Stimulated activated naive CD8-positive, alpha-beta T cell treated with anti-CD3 and anti-CD28 coated beads, Interleukin-15, Interleukin-2, amounts not matched to agents 100 U/mL and 50 U/mL, for 24 hours (primary cell): ENCODE data around the gene LRIF1.
A peak's percentile ranks its signal among the peaks of the same experiment; 100 is the strongest.
"Not testable (repeated sequence)": the region's sequence is repeated elsewhere in the genome, so short reads cannot be mapped to it uniquely, and the experiment has no call there.

Source experiments
- ATAC-seq: fragments of 150-1000 bp; cut with Tn5 transposase; one replicate; pipeline ENCODE4 v1.10.0; 2021
- DNase-seq: peaks from one replicate; pipeline ENCODE4 v3.0.0; 2021

Gene LRIF1

DNA sequence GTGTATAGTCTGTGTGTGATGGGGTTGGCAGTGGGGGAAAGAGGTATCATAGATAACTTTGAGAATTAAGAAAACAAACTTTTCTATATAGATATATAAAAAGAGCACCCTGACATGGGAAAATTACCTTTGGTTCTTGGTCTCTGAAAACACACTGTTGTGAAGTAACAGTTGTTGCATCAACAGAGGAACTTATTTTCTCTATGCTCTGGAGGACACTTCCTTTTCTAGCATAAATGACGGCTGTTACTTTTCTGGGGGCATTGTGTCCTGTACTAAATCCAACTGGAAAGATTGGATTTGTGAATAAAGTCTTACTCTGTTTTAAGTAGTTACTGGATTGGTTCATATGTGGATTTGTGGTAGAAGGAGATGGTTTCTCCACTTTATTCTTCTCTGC, 12.6 kb downstream of the LRIF1 start:
- ATAC-seq (no peak), DNase-seq (no peak)

DNA sequence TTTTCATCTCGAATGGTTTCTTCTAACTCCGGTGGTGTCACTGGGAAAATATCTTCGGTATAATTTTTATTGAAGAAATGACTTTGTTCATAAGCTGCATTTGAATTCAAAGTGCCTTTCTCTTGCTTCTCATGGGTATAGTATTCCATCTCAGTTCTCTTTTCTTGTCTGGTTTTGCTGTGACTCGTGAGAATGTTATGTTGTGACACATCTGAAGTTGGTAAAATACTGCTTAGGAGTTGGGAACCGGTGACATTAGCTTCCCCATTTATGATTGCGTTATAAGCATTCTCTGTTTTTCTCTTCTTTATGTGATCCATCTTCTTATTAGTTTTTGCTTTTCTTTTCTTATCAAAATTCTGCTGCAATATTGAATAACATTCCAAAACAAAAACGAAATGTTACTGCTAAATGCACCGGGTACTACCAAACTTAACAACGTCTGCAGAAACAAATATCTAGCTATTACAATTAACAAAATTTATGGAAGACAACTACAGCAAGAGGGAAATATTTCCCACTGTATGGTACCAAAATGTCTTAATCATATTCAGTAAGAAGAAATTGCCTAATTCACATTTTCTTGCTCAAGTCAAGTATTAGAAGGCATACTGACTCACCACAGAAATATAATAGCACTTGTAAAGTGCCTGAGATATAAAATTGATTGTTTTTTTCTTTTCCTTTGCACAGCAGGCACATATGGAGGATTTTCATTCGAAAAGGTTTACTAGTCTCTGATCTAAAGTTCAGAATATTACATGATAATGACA, 15.5 kb downstream of the LRIF1 start:
- ATAC-seq: no peak
- no peak for DNase-seq

DNA sequence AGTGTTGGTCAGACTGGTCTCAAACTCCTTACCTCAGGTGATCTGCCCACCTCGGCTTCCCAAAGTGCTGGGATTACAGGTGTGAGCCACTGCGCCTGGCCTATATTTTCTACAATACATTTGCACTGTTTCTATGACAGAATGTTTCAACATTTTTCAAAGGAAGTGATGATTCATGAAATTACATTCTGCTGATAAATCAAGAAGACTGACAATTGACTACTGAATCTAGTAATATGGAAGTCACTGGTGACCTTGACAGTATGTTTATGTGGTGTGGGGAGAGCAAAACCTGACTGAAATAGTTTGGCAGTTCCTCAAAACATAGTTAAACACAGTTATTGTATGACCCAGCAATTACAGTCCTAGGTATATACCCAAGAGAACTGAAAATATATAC, 18.1 kb downstream of the LRIF1 start:
- no peak for ATAC-seq
- no peak for DNase-seq

DNA sequence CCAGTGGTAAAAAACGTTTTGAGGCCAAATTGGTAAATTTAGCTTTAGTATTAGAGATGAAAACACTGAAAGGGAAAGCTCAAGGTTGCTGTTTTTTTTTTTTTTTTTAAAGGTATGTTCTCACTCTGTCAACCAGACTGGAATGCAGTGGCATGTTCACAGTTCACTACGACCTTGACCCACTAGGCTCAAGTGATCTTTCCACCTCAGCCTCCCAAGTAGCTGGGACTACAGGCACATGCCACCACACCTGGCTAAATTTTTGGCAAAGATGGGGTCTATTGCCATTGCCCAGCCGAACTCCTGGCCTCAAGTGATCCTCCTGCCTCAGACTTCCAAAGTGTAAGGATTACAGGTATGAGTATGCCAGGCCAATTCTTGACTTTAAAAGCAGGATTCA, 18.9 kb downstream of the LRIF1 start:
- no peak for DNase-seq
- ATAC-seq: no peak

DNA sequence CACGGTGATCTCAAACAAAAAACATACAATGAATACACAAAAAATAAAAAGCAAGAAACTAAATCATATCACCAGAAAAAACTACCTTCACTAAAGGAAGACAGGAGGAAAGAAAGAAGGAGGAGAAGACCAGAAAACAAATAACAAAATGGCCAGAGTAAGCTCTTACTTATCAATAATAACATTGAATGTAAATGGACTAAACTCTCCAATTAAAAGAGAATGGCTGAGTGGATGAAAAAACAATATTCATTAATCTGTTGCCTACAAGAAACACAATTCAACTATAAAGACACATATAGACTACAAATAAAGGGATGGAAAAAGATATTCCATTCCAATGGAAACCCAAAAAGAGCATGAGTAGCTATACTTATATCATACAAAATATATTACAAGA, 27.2 kb downstream of the LRIF1 start:
- no peak for ATAC-seq
- DNase-seq: no peak

DNA sequence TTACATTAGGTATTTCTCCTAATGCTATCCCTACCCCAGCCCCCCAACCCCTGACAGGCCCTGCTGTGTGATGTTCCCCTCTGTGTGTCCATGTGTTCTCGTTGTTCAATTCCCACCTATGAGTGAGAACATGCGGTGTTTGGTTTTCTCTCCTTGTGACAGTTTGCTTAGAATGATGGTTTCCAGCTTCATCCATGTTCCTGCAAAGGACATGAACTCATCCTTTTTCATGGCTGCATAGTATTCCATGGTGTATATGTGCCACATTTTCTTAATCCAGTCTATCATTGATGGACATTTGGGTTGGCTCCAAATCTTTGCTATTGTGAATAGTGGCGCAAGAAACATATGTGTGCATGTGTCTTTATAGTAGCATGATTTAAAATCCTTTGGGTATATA, 32.6 kb downstream of the LRIF1 start:
- DNase-seq, ATAC-seq: not testable (repeated sequence)

DNA sequence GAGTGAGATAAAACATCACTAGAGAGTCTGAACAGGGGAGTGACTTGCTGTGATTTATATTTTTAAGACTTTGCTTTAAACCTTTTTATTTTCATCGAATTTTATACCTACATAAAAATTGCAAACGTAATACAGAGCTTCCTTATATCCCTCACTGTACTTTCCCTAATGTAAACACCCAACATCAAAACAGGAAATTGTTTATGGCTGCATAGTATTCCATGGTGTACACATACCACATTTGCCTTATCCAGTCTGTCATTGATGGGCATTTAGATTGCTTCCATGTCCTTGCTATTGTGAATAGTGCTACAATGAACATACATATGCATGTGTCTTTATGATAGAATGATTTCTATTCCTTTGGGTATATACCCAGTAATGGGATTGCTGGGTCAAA, 34.8 kb downstream of the LRIF1 start:
- no peak for ATAC-seq

DNA sequence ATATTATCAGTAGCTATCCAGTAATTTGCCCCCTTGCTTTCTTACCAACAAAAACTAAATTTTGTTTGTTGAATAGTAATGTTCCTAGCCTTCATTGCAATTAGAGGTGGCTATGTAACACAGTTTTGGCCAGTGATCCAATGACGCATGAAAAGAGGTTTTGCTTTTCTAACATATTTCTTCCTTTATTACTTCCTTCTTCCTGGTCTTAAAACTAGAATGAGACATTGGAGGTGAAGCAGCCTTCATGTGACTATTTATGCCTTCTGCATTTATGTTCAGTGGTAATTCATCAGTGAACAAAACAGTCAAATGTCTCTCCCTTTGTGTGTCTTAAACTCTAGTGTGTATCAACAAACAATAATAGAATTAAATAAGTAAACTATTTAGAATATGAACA, 35.5 kb downstream of the LRIF1 start:
- DNase-seq: no peak
- no peak for ATAC-seq

More for the DNA sequence above, 34.8 kb downstream of the LRIF1 start:
- no peak for DNase-seq

DNA sequence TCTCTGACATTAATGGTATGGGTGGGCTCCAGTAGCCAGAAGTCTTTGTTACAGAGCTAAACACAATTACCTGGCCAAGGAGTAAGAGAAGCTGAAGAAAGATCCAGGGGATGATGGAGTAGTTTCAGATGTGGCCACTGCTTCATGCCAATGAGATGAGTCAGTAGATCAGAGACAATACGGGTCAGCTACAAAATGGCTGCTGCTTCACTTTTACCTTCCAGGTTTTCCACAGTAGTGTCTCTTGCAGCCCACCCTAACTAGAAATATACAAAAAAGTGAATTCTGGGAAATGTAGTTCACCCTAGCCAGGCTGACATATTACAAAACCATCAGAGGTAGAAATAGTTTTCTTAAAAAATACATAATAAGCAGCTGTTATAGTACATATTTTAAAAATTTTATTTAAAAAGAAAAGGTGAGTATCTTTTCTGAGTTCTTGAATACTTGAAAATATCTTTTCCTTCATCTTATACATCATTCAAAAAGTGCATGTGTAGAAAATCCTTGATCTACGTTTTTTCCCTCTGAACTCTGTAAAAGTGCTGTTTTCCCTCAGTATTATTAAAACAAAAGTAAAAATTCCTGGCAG, 36.1 kb downstream of the LRIF1 start:
- no peak for ATAC-seq
- DNase-seq: no peak

DNA sequence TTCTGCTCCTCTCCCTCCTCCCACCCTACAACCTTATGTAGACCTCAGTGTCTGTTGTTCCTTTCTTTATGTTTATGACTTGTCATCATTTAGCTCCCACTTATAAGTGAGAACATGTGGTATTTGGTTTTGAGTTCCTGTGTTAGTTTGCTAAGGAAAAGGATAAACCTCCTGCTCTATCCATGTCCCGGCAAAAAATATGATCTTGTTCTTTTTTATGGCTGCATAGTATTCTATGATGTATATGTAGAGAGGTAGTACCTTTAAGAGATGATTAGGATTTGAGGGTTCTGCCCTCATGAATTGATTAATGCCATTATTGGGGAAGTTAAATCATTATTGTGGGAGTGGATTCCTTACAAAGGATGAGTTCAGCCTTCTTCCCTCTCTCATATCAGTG, 41.8 kb downstream of the LRIF1 start:
- ATAC-seq (no peak), DNase-seq (no peak)

DNA sequence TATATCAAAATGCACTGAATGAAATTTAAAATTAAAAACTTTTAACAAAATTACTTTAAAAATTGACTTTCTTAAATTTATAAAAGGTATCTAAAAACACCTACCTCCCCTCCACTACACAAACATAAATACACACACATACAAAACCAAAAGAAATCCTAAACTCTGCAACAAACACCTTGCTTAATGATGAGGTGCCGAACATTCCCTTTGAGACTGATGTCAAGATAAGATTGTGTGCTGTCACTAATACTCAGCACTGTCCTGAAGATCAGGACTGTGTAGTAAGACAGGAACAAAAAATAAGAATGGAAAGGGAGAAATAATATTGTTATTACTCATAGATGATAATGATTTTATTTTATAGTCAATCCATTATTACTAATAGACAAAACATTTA, 45.7 kb downstream of the LRIF1 start:
- no peak for DNase-seq
- ATAC-seq: no peak

DNA sequence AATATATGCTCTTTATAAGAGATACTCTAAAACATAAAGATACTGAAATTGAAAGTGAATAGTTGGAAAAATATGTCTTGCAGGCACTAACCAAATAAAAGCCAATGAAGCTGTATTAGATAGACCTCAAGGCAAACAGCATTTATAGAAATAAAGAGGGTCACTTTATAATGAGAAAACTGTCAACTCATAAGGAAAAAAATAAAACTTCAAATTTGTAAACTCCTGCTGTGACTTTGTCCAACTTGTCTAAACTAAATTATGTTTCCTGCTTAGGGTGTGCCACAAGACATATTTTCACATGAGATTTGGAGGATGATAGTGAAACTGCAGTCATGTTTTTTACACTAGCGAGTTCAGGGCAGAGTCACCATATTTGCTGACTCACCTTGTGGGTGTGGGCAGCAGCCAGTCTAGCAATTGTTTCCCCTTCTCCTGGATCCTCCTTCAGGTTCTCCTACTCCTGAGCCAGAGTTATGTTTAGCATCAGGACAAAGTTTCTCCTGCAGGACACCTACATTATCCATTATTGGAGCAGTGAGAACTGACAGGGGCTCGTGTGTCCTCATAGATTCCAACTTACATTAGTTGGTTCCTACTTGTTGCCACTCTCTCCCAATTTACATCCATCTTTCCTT, 46.9 kb downstream of the LRIF1 start:
- ATAC-seq: peak; percentile 75
- DNase-seq: peak; percentile 28

DNA sequence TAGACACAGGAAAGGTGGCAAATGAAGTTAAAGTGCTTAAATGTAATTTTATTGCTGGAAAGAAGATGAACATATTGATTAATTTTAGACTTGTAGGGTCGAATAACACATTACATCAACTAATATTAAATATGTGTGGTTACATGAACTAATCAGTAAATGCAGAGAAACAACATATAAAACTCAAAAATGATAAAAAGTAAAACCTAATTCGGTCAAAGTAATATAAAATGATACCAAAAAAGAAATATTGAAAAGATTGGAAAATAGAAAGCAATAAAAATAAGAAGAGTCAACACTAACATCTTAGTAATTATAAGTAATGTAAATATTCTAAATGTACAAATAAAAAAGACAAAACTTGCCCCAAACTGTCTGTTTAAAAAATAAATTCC, 47.5 kb downstream of the LRIF1 start:
- DNase-seq: no peak
- no peak for ATAC-seq

DNA sequence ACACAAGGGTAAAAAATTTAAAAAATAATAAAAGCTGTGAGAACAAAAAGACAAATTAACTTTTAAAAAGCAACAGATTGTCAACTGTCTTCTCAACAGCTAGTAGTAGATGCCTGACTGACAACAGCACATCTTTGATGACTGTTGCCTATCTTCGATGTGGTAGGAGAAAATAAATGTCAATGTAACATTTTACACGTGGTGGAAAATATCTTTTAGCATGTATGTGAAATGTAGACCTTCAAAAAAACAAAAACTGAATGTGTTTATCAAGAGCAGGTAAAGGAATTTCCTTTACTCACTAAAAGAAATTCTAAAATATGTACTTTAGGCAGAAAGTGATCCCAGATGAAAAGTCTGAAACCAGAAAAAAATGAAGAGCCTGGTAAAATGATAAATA, 47.9 kb downstream of the LRIF1 start:
- no peak for DNase-seq
- ATAC-seq: no peak

DNA sequence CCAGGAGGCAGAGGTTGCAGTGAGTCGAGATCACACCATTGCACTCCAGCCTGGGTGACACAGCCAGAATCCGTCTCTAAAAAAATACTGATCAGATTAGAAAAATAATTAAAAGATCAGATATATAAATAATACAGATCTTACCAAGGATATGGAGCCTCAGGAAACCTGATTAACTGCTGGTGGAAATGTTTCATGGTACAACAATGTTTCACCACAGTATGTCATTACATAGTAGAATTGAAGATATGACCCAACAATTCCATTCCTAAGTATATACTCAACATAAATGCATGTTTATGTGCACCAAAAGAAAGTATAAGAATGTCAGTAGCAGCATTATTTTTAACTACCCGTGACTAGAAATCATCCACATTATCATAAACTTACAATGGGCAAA, 49.0 kb downstream of the LRIF1 start:
- ATAC-seq: no peak

DNA sequence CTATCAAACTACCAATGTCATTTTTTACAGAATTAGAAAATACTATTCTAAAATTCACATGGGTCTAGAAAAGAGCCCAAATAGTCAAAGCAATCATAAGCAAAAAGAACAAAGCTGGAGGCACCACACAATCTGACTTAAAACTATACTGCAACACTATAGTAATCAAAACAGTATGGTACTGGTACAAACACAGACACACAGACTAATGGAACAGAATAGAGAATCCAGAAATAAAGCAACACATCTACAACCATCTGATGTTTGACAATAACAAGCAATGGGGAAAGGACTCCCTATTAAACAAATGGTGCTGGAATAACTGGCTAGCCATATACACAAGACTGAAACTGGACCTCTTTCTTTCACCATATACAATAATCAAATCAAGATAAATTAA, 50.9 kb downstream of the LRIF1 start:
- ATAC-seq: no peak
- DNase-seq: no peak

More for the DNA sequence above, 49.0 kb downstream of the LRIF1 start:
- no peak for DNase-seq

DNA sequence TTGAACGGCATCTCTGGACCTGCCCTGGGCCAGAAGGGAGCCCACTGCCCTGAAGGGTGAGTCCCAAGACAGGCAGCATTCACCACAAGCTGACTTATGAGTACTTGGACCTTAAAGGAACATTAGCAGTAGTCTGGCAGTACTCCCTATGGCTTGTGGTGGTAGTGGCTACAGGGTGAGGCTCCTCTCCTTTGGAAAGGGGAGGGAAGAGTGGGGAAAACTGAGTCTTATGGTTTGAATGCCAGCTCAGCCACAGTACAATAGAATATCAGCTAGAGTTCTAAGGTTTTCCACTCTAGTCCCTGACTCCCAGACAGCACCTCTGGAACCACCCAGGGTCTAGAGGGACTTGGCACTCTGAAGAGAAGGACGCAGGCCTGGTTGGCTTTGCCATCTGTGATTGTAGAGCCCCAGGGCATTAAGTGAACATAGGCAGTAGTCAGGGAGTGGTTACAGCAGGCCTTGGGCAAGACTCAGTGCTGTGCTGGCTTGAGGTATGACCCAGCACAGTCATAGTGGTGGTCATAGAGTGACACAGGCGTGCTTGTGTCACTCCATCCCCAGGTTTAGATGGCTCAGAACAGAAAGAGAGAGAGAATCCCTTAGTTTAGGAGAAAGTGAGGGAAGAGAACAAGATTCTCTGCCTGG, 59.7 kb downstream of the LRIF1 start:
- ATAC-seq: peak; percentile 38
- no peak for DNase-seq

DNA sequence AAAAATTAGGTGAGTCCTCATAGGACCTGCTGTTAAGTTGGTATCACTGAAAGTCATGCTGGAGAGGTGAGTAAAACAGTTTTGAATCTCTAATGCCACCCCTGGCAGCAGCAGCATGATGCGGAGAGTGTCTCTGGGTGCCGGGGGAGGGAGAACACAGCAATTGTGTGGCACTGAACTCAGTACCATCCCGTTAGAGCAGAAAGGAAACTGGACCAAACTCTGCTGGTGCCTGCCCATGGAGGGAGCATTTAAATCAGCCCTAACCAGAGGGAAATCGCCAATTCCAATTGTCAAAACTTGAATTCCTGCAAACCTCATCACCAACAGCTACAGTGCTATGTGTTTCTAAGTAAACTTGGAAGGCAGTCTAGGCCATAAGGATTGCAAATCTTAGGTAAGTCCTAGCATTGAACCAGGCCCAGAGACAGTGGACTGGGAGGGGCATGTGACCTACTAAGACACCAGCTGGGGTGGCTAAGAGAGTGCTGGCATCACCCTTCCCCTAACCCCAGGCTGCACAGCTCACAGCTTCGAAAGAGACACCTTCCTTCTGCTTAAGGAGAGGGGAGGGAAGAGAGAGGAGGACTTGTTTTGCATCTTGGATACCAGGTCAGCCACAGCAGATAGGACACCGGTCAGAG, 60.8 kb downstream of the LRIF1 start:
- no peak for DNase-seq
- ATAC-seq: no peak

DNA sequence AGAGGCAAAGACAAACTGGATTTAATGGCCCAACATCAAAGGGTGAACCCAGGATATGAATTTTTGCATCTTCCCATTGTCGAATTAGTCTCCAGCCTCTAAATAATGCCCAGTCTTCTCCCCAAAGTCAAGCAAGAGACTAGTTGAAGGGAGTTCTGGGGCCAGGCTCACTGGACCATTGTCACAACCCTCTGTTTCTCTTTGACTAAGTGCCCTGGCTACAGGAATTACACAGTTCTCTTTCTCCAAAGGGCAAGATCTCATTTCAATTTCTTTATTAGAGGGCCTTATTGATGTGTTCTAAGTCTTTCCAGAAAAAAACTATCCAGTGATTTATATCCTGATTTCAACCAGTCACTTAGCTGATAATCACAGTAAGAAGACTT, 64.3 kb downstream of the LRIF1 start:
- ATAC-seq (no peak), DNase-seq (no peak)

DNA sequence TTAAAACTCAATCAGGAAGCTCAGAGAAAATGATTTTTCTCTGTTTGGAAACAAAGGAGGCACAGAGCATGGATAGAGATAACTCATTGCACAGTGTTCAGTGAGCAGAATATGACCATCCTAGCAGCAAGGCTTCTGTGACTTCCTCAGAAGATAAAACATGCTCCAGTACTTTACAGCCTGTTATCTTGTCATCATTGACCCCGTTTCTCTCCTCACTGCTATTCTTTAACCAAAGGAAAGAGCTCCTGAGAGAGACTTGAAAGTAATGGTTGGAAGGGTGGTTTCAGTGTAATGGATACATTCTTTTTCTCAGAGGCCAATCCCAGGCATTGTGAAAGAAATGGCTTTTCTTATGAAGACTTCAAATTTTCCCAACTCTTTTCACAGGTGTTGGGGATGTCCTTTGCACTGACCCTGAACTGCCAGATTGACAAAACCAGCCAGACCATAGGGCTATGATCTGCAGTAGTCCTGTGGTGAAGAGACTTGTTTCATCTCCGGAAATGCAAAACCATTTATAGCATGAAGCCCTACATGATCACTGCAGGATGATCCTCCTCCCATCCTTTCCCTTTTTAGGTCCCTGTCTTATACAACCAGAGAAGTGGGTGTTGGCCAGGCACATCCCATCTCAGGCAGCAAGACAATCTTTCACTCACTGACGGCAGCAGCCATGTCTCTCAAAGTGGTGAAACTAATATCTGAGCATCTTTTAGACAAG, 64.8 kb downstream of the LRIF1 start:
- no peak for ATAC-seq
- no peak for DNase-seq

DNA sequence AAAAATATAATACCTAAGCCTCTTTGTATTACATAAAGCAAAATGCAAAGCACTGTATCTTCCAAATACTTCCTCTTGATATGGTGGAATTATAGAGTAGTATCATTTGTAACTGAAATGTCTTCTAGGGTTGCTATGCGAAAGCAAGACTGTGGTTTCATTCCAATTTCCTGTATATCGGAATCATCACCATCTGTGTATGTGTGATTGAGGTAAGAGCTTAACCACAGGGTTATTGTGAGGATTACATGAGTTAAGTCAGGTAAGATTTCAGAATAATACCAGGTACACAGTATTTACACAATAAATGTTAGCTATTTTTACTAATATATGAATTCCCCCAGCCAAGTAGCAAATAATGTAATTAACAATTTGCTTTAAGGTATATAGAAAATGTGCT, 66.0 kb downstream of the LRIF1 start:
- no peak for ATAC-seq
- no peak for DNase-seq
